ENCODE data around the gene SLC32A1.

SLC32A1 gene

DNA sequence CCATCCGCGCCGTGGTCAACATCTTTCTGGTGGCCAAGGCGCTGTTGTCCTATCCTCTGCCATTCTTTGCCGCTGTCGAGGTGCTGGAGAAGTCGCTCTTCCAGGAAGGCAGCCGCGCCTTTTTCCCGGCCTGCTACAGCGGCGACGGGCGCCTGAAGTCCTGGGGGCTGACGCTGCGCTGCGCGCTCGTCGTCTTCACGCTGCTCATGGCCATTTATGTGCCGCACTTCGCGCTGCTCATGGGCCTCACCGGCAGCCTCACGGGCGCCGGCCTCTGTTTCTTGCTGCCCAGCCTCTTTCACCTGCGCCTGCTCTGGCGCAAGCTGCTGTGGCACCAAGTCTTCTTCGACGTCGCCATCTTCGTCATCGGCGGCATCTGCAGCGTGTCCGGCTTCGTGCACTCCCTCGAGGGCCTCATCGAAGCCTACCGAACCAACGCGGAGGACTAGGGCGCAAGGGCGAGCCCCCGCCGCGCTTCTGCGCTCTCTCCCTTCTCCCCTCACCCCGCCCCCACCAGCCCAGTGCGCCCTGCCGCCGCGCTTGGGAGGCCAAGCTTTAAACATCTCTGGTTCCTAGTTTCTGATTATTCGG lies 4.0 kb downstream of the SLC32A1 start:
- no peak for DNase-seq (ENCODE audit: low read depth)
- in situ Hi-C loops (cut with HindIII; ENCODE audit: low sequenced_read_pairs) = no loop called here
- no peak for TF ChIP-seq CTCF (IDR thresholded peaks at IDR 0.05; ENCODE audit: low read depth, low read length, missing control alignments)
- no peak overlapping the region for H3K4me3 ChIP-seq (ENCODE audit: low read depth, low read length)

DNA sequence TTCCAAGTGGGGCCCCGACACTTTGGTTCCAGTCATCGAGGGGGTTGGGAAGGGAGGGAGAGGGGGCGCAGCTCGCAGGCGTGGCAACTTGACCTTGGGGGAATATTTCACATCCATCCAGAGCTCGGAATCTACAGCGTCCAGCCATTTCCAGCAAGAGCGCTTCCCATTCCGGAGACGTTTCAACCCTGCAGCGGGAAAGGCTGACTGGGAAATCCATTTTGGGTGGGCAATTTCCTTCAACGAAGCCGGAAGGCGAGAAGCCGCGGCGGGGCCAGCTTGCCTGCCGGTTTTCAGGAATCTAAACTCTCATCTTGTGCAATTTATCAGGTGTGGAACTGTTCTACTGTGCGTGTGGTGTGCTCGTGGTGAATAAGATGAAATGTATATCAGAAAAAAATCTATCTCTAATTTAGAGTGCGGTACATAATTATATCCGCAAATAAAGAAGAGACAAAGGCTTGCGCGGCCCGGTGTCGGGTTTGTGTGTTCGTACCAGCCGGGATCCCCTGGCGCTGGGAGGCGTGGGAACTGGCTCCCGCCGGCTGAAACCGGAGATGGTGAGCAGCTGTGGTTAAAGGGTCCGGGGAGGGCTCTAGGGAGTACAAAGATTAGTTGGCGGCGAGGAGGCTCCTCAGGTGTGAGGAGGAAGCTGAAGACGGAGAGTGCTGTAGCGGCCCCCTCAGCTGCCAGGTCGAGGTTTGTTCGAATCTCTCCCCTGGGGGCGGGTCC lies 4.8 kb downstream of the SLC32A1 start:
- DNase-seq (ENCODE audit: low read depth) = no peak
- no peak overlapping the region for H3K4me3 ChIP-seq (ENCODE audit: low read depth, low read length)
- in situ Hi-C loops (cut with HindIII; ENCODE audit: low sequenced_read_pairs) = no loop called here
- TF ChIP-seq CTCF (IDR thresholded peaks at IDR 0.05; ENCODE audit: low read depth, low read length, missing control alignments) = no peak

DNA sequence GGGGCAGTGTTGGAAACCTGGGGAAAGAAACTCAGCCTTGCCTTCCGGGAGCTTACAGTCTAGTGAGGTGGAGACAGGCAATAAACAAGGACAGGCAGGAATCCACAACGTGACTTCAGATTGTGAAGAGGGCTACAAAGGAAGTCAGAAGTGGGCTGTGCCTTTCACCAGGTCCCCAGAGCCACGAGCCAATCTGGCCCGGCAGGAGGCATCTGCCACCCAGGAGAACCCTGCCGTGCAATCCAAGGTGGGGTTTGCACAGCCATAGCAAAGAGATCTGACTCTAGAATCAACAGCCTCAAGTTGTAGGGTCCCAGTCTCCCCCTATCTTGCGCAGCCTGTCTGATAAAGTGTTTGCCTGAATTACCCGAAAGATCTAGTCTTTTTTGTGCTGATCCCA lies 5.5 kb downstream of the SLC32A1 start:
- no peak overlapping the region for H3K4me3 ChIP-seq (ENCODE audit: low read depth, low read length)
- DNase-seq (ENCODE audit: low read depth) = no peak
- in situ Hi-C loops (cut with HindIII; ENCODE audit: low sequenced_read_pairs) = no loop called here
- no peak for TF ChIP-seq CTCF (IDR thresholded peaks at IDR 0.05; ENCODE audit: low read depth, low read length, missing control alignments)

GRCh38 chr20:38730167-38730988 lies 6.1 kb downstream of the SLC32A1 start:
- no peak for TF ChIP-seq CTCF (IDR thresholded peaks at IDR 0.05; ENCODE audit: low read depth, low read length, missing control alignments)
- DNase-seq (ENCODE audit: low read depth) = no peak
- in situ Hi-C loops (cut with HindIII; ENCODE audit: low sequenced_read_pairs) = no loop called here
- H3K4me3 ChIP-seq (ENCODE audit: low read depth, low read length) = no peak overlapping the region

GRCh38 chr20:38730989-38731737 lies 6.9 kb downstream of the SLC32A1 start:
- DNase-seq (ENCODE audit: low read depth) = no peak
- TF ChIP-seq CTCF (IDR thresholded peaks at IDR 0.05; ENCODE audit: low read depth, low read length, missing control alignments) = peak; percentile 96
- in situ Hi-C loops (cut with HindIII; ENCODE audit: low sequenced_read_pairs) = no loop called here
- H3K4me3 ChIP-seq (ENCODE audit: low read depth, low read length) = peak overlapping the region; percentile 9

DNA sequence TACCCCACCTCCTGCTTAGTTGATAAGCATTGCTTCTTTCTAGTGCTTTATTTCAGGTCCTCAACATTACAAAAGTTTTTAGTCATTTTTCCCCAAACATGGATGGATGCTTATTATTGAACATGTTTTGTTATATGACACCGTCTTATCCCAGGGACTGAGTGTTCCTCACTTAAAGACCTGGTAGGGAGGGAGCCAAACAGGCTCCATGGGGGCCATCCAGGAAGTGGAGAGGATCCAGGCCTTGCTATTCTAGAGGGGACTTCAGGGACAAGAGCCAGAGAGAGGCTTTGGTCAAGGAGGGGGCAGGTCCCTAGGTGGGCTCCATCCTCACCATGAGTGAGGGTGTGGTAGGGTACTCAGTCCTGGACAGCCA lies 7.4 kb downstream of the SLC32A1 start:
- TF ChIP-seq CTCF (IDR thresholded peaks at IDR 0.05; ENCODE audit: low read depth, low read length, missing control alignments) = no peak
- in situ Hi-C loops (cut with HindIII; ENCODE audit: low sequenced_read_pairs) = no loop called here
- no peak for DNase-seq (ENCODE audit: low read depth)
- H3K4me3 ChIP-seq (ENCODE audit: low read depth, low read length) = no peak overlapping the region

All from astrocyte of the cerebellum (primary cell).